Loucy (cell line): ENCODE results near the gene CFAP100.

Experiments
- H2AFZ ChIP-seq: fragments of 200-600 bp; sonication (generic); 2 replicates; pipeline ENCODE4 v1.6.0; 2016; ENCODE audit warnings: antibody characterized with exemption, mild to moderate bottlenecking, low read length, moderate library complexity
- H3F3A ChIP-seq: fragments of 200-600 bp; 2 replicates; pipeline ENCODE4 v1.6.0; 2016; ENCODE audit warnings: antibody characterized with exemption, low read depth, mild to moderate bottlenecking
- H3K27me3 ChIP-seq: fragments of 200-600 bp; sonication (generic); 2 replicates; pipeline ENCODE4 v1.6.1; 2014; ENCODE audit warnings: low read length, mild to moderate bottlenecking; ENCODE audit not compliant: insufficient read depth, poor library complexity, severe bottlenecking
- H3K36me3 ChIP-seq: fragments of 200-600 bp; sonication (generic); 2 replicates; pipeline ENCODE4 v1.6.1; 2016; ENCODE audit warnings: low read length; ENCODE audit not compliant: insufficient read depth
- H3K4me1 ChIP-seq: fragments of 200-600 bp; sonication (generic); 2 replicates; pipeline ENCODE4 v1.5.1; 2014; ENCODE audit warnings: low read length, mild to moderate bottlenecking; ENCODE audit not compliant: insufficient read depth, poor library complexity, severe bottlenecking
- H3K4me2 ChIP-seq: fragments of 200-600 bp; sonication (generic); 2 replicates; pipeline ENCODE4 v1.6.0; 2014; ENCODE audit warnings: antibody characterized with exemption, low read length, low read depth, mild to moderate bottlenecking; ENCODE audit not compliant: poor library complexity, severe bottlenecking
- H3K4me3 ChIP-seq: fragments of 200-600 bp; sonication (generic); 2 replicates; pipeline ENCODE4 v1.5.1; 2014; ENCODE audit warnings: low read length, mild to moderate bottlenecking, mixed read lengths; ENCODE audit not compliant: poor library complexity, severe bottlenecking
- H3K79me2 ChIP-seq: fragments of 200-600 bp; sonication (generic); 2 replicates; pipeline ENCODE4 v1.6.1; 2014; ENCODE audit warnings: low read length; ENCODE audit not compliant: insufficient read depth
- H3K9ac ChIP-seq: fragments of 200-600 bp; sonication (generic); 2 replicates; pipeline ENCODE4 v1.6.0; 2014; ENCODE audit warnings: mild to moderate bottlenecking, low read depth, low read length, moderate library complexity; ENCODE audit not compliant: poor library complexity, severe bottlenecking
- H3K9me2 ChIP-seq: fragments of 200-600 bp; sonication (generic); replicated peaks from 2 replicates; pipeline ENCODE4 v1.6.1; 2016; ENCODE audit warnings: low read depth, low read length, mixed read lengths
- H3K9me3 ChIP-seq: fragments of 200-600 bp; sonication (generic); 2 replicates; pipeline ENCODE4 v1.6.1; 2014; ENCODE audit warnings: mild to moderate bottlenecking, antibody characterized with exemption, low read length, low read depth; ENCODE audit not compliant: insufficient read depth
- H4K20me1 ChIP-seq: fragments of 200-600 bp; sonication (generic); 2 replicates; pipeline ENCODE4 v1.6.0; 2014; ENCODE audit warnings: antibody characterized with exemption, low read length, mild to moderate bottlenecking; ENCODE audit not compliant: insufficient read depth, poor library complexity, severe bottlenecking
- CTCF ChIP-seq: fragments of 200-600 bp; sonication (generic); conservative IDR thresholded peaks from 2 replicates; pipeline ENCODE4 v1.5.1; 2014; ENCODE audit warnings: mild to moderate bottlenecking, antibody characterized with exemption, low read length
- EZH2phosphoT487 ChIP-seq: fragments of 200-600 bp; IDR thresholded peaks from 2 replicates; pipeline ENCODE4 v1.6.1; 2018; ENCODE audit warnings: antibody characterized with exemption, mild to moderate bottlenecking, moderate library complexity, borderline replicate concordance

The CFAP100 gene

GRCh38 chr3:126419886-126420786, 25.4 kb downstream of the CFAP100 start:
- H3K36me3 ChIP-seq: no peaks in the 10 kb centered on the region
- H3K4me2 ChIP-seq: no peak overlapping the region
- H2AFZ ChIP-seq: no peak overlapping the region
- no peaks in the 10 kb centered on the region for H3K27me3 ChIP-seq
- H3K9me2 ChIP-seq: no peaks in the 10 kb centered on the region
- H3K4me3 ChIP-seq: no peak overlapping the region
- H3K4me1 ChIP-seq: peaks cover 8% of the 10 kb centered on the region
- TF ChIP-seq CTCF: no peak
- TF ChIP-seq EZH2phosphoT487: no peak
- H3K9ac ChIP-seq: no peak overlapping the region
- no peaks in the 10 kb centered on the region for H4K20me1 ChIP-seq
- no peaks in the 10 kb centered on the region for H3F3A ChIP-seq
- no peaks in the 10 kb centered on the region for H3K9me3 ChIP-seq
- H3K79me2 ChIP-seq: no peaks in the 10 kb centered on the region

- Histone ChIP-seq H3K79me2 (no peaks in the 10 kb centered on the region), H3K4me1 (peaks cover 8% of the 10 kb centered on the region), H3K9me2 (no peaks in the 10 kb centered on the region), H2AFZ (no peak overlapping the region), H3K36me3 (no peaks in the 10 kb centered on the region), H3K4me2 (no peak overlapping the region), H3K27me3 (no peaks in the 10 kb centered on the region), H3K9me3 (peaks cover 9% of the 10 kb centered on the region; the same call in 1 of the 2 replicates), H4K20me1 (no peaks in the 10 kb centered on the region), H3K9ac (no peak overlapping the region), H3F3A (no peaks in the 10 kb centered on the region), H3K4me3 (no peak overlapping the region)
- no peak for TF ChIP-seq EZH2phosphoT487
- TF ChIP-seq CTCF: no peak
Measured at GRCh38 chr3:126421573-126422119, 26.9 kb downstream of the CFAP100 start.

GRCh38 chr3:126422121-126422520, 27.4 kb downstream of the CFAP100 start:
- Histone ChIP-seq H3K4me2 (no peak overlapping the region), H3K4me3 (no peak overlapping the region), H3K36me3 (no peaks in the 10 kb centered on the region), H3K9me3 (peaks cover 9% of the 10 kb centered on the region; the same call in 1 of the 2 replicates), H3K9ac (no peak overlapping the region), H4K20me1 (no peaks in the 10 kb centered on the region), H3K4me1 (peaks cover 4% of the 10 kb centered on the region), H3K27me3 (no peaks in the 10 kb centered on the region), H2AFZ (no peak overlapping the region), H3F3A (no peaks in the 10 kb centered on the region), H3K9me2 (no peaks in the 10 kb centered on the region), H3K79me2 (no peaks in the 10 kb centered on the region)
- TF ChIP-seq EZH2phosphoT487: no peak
- TF ChIP-seq CTCF: no peak
